Left ventricle myocardium inferior (tissue), 1 donor: ENCODE data around the gene ELF4. TPM values are rescaled to one million over a fixed set of nuclear protein-coding genes. Genes with fewer than 3 reads are reported as not detected.

Experiments
- DNase-seq: peaks from one replicate; pipeline ENCODE4 v3.0.0-alpha.2; 2020
- H3K27ac ChIP-seq: fragments of 200-600 bp; replicated peaks from 2 replicates; pipeline ENCODE4 v1.8.0; 2021
- H3K27me3 ChIP-seq: fragments of 200-600 bp; 2 replicates; pipeline ENCODE4 v1.8.0; 2021; ENCODE audit warnings: low read depth
- H3K36me3 ChIP-seq: fragments of 200-600 bp; 2 replicates; pipeline ENCODE4 v1.8.0; 2021
- H3K4me1 ChIP-seq: fragments of 200-600 bp; 2 replicates; pipeline ENCODE4 v1.8.0; 2021
- H3K4me3 ChIP-seq: fragments of 200-600 bp; 2 replicates; pipeline ENCODE4 v1.8.0; 2021; ENCODE audit warnings: mild to moderate bottlenecking, moderate library complexity
- H3K9me3 ChIP-seq: fragments of 200-600 bp; replicated peaks from 2 replicates; pipeline ENCODE4 v1.8.0; 2021
- CTCF ChIP-seq: fragments of 200-600 bp; IDR thresholded peaks from 2 replicates; pipeline ENCODE4 v1.8.0; 2021; ENCODE audit warnings: antibody characterized with exemption, mild to moderate bottlenecking, borderline replicate concordance
- intact Hi-C: fragments of 100-400 bp; cut with micrococcal nuclease; formaldehyde crosslinking; loops from one replicate; pipeline ENCODE4 v1.11.0; 2022
- total RNA-seq: library from RNA; stranded (reverse); fragmentation: NEBNext Ultra II Directional; extraction: Animal tissue kit (Norgen Biotek cat#: 25700); gene quantifications from one replicate; pipeline ENCODE4 v1.2.1, GENCODE V29; 2021
- donor health status: DM: no; HTN: yes; CAD: no; lungs with severe emphysema.

ELF4 gene
- total RNA-seq, 1 donor from 2014 or later: 2.2 TPM

GRCh38 chrX:130106071-130106470, 4.2 kb downstream of the ELF4 start:
- intact Hi-C loops: no loop called here

GRCh38 chrX:130105244-130105643, 5.1 kb downstream of the ELF4 start:
- no peaks in the 10 kb centered on the region for H3K36me3 ChIP-seq
- intact Hi-C loops: no loop called here
- H3K27ac ChIP-seq: peak overlapping the region; percentile 30
- H3K9me3 ChIP-seq: no peaks in the 10 kb centered on the region
- no peaks in the 10 kb centered on the region for H3K27me3 ChIP-seq
- no peak overlapping the region for H3K4me3 ChIP-seq
- no peak for TF ChIP-seq CTCF
- no peak for DNase-seq
- peaks cover 21% of the 10 kb centered on the region for H3K4me1 ChIP-seq

More at GRCh38 chrX:130106071-130106470, 4.2 kb downstream of the ELF4 start:
- peak overlapping the region; percentile 38 for H3K27ac ChIP-seq
- no peak for TF ChIP-seq CTCF
- no peaks in the 10 kb centered on the region for H3K9me3 ChIP-seq
- H3K4me3 ChIP-seq: no peak overlapping the region
- peak; percentile 25 for DNase-seq
- H3K4me1 ChIP-seq: peaks cover 21% of the 10 kb centered on the region
- H3K36me3 ChIP-seq: no peaks in the 10 kb centered on the region
- no peaks in the 10 kb centered on the region for H3K27me3 ChIP-seq

- no peak for TF ChIP-seq CTCF
- Histone ChIP-seq H3K36me3 (no peaks in the 10 kb centered on the region), H3K9me3 (no peaks in the 10 kb centered on the region), H3K27me3 (no peaks in the 10 kb centered on the region), H3K4me3 (no peak overlapping the region), H3K27ac (peak overlapping the region; percentile 12), H3K4me1 (peaks cover 34% of the 10 kb centered on the region)
- DNase-seq: no peak
- intact Hi-C loops: no loop called here
Measured at GRCh38 chrX:130103605-130104004, 6.7 kb downstream of the ELF4 start.

GRCh38 chrX:130100180-130100579, 10.1 kb downstream of the ELF4 start:
- Histone ChIP-seq H3K27ac (peak overlapping the region; percentile 65), H3K27me3 (no peaks in the 10 kb centered on the region), H3K36me3 (no peaks in the 10 kb centered on the region), H3K9me3 (no peaks in the 10 kb centered on the region), H3K4me3 (no peak overlapping the region), H3K4me1 (peaks cover 34% of the 10 kb centered on the region)
- DNase-seq: peak; percentile 65
- intact Hi-C loops: no loop called here
- no peak for TF ChIP-seq CTCF

- H3K27ac ChIP-seq: peak overlapping the region; percentile 52
- H3K4me1 ChIP-seq: peaks cover 28% of the 10 kb centered on the region
- H3K4me3 ChIP-seq: no peak overlapping the region
- DNase-seq: no peak
- H3K36me3 ChIP-seq: no peaks in the 10 kb centered on the region
- H3K9me3 ChIP-seq: no peaks in the 10 kb centered on the region
- intact Hi-C loops: no loop called here
- TF ChIP-seq CTCF: no peak
- H3K27me3 ChIP-seq: no peaks in the 10 kb centered on the region
Measured at GRCh38 chrX:130098210-130098552, 12.1 kb downstream of the ELF4 start.
